Prostate gland (tissue), 2 donors: ENCODE data around the gene FAM117B. TPM values are rescaled to one million over a fixed set of nuclear protein-coding genes. Genes with fewer than 3 reads are reported as not detected.

ENCODE experiments used
- DNase-seq: peaks from one replicate; pipeline ENCODE4 v3.0.0-alpha.2; 2019; ENCODE audit warnings: low spot score
- H3K27ac ChIP-seq, 2 donors: fragments of 200-600 bp; sonication (generic); 2 replicates each; pipeline ENCODE4 v1.5.1; 2017 to 2019
- H3K27me3 ChIP-seq: fragments of 200-600 bp; sonication (generic); replicated peaks from 2 replicates; pipeline ENCODE4 v1.5.1; 2019; ENCODE audit not compliant: insufficient read depth
- H3K36me3 ChIP-seq, 2 donors: fragments of 200-600 bp; sonication (generic); 1 replicate in 1 of 2; 2 replicates in 1 of 2; pipeline versions ENCODE4 v1.5.1 to v1.8.1; 2017 to 2019
- H3K4me1 ChIP-seq: fragments of 200-600 bp; sonication (generic); replicated peaks from 2 replicates; pipeline ENCODE4 v1.5.1; 2019
- H3K4me3 ChIP-seq, 2 donors: fragments of 200-600 bp; sonication (generic); 2 replicates each; pipeline ENCODE4 v1.5.1; 2017 to 2019
- H3K9me3 ChIP-seq: fragments of 200-600 bp; sonication (generic); 2 replicates; pipeline ENCODE4 v1.5.1; 2017
- POLR2A ChIP-seq: fragments of 450-650 bp; IDR thresholded peaks from one replicate; pipeline ENCODE4 v1.6.1; 2016; ENCODE audit warnings: antibody characterized with exemption, mild to moderate bottlenecking
- POLR2AphosphoS5 ChIP-seq: sonication (generic); formaldehyde crosslinking; IDR thresholded peaks from one replicate; pipeline ENCODE4 v1.6.1; 2017; ENCODE audit warnings: antibody characterized with exemption
- WGBS: methylation state at CpG from one replicate; pipeline ENCODE4 v1.1.5; 2018; 5-methylcytosine and 5-hydroxymethylcytosine counted together
- intact Hi-C: fragments of 100-400 bp; cut with DNase I; formaldehyde crosslinking; loops from one replicate; pipeline ENCODE4 v1.14.2; 2022
- total RNA-seq, 2 donors: library from RNA; depleted of rRNA; stranded (reverse); fragments of >200 nt; gene quantifications; one replicate each; pipeline ENCODE4 v1.1.0, GENCODE V29; 2016
- TF ChIP-seq, protein P1 (sequence below), 4 experiments: fragments of 200-600 bp in 2 of 4; fragments of 450-650 bp in 2 of 4; sonication (generic) in 2 of 4; IDR thresholded peaks; 1 replicate in 3 of 4; 2 replicates in 1 of 4; pipeline ENCODE4 v1.5.1; 2016 to 2019; ENCODE audit warnings: antibody characterized with exemption in 4 of 4, mild to moderate bottlenecking in 2 of 4, moderate library complexity in 2 of 4

The FAM117B gene
- total RNA-seq, 2 donors from 2014 or later, result 27.5 to 30.5 TPM

DNA sequence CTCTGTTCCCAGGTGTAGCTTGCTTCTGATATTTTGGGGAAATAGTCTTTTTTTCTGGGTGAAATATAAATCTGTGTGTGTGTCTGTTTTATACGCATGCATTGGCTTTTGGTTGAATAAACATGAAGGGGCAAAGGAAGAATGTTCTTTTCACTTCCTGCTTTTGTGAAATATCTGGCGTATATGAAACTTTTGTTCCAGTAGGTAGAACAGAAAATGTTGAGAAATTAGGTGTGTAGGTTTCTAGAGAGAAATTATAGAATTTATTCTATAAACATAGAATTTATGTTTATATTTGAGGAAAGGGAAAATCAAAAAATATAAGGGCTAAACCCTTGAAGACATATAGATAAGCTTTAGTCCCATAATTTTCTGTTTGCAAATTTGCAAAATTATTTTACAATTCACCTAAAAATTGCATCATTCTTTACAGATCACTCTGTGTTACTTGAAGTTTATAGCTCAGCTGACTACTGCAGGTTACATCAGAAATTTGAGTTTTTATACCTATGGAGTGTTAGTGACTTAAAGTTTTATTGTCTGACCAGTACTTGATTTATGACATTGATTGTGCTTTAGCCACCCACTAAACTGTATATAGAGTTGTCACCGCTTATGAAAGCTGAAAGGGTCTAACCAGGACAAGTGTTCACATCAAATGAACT, 116.1 kb downstream of the FAM117B start:
- TF ChIP-seq POLR2A, result no peak
- TF ChIP-seq, protein P1, sequence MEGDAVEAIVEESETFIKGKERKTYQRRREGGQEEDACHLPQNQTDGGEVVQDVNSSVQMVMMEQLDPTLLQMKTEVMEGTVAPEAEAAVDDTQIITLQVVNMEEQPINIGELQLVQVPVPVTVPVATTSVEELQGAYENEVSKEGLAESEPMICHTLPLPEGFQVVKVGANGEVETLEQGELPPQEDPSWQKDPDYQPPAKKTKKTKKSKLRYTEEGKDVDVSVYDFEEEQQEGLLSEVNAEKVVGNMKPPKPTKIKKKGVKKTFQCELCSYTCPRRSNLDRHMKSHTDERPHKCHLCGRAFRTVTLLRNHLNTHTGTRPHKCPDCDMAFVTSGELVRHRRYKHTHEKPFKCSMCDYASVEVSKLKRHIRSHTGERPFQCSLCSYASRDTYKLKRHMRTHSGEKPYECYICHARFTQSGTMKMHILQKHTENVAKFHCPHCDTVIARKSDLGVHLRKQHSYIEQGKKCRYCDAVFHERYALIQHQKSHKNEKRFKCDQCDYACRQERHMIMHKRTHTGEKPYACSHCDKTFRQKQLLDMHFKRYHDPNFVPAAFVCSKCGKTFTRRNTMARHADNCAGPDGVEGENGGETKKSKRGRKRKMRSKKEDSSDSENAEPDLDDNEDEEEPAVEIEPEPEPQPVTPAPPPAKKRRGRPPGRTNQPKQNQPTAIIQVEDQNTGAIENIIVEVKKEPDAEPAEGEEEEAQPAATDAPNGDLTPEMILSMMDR (IDR thresholded peaks at IDR 0.05), result no peak
- TF ChIP-seq POLR2AphosphoS5, result no peak
- no peak overlapping the region for H3K27ac ChIP-seq
- no peaks in the 10 kb centered on the region for H3K27me3 ChIP-seq
- intact Hi-C loops, result no loop called here
- DNase-seq, result no peak
- H3K36me3 ChIP-seq, result no peaks in the 10 kb centered on the region
- no peaks in the 10 kb centered on the region for H3K4me1 ChIP-seq
- no peak overlapping the region for H3K4me3 ChIP-seq
- no peaks in the 10 kb centered on the region for H3K9me3 ChIP-seq
- 78% methylated on average over 3 of the region's 3 CpGs for WGBS

DNA sequence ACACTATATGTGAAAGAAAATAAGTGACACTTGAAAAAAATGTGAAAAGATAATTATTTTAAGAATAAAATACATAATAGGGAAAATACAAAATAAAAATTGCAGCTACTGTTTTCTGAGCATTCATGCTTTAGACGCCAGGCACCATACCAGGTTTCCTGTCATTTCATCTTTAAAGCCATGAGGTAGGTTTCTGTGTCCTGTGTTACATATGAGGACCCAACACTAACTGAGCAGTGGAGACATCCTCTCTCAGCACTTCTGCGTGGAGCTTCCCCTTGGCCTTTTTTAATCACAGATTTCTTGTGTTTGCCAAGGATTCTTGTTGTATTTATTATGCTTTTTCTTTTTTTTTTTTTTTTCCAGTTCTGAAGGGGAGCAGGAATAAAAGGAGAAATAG, 117.3 kb downstream of the FAM117B start:
- TF ChIP-seq, protein P1 (IDR thresholded peaks at IDR 0.05), result no peak
- TF ChIP-seq POLR2A (no peak), POLR2AphosphoS5 (no peak)
- no peaks in the 10 kb centered on the region for H3K27me3 ChIP-seq

DNA sequence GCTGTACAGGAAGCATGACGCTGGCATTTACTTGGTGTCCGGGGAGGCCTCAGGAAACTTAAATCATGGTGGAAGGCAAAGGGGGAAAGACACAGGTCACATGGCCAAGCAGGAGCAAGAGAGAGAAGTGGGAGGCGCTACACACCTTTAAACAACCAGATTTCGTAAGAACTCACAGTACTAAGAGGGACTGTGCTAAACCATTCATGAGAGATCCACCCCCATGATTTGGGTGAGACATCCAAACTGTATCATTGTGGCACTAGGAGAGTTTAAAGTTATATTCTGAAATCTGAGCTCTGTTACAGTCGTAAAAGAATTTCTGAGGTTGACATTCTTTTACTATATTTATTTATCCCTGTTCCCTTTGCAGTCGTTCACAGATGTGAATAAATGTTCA, 120.2 kb downstream of the FAM117B start:
- DNase-seq, result no peak
- no peaks in the 10 kb centered on the region for H3K27me3 ChIP-seq
- intact Hi-C loops, result no loop called here
- TF ChIP-seq, protein P1 (IDR thresholded peaks at IDR 0.05), result no peak
- TF ChIP-seq POLR2A, result no peak
- TF ChIP-seq POLR2AphosphoS5, result peak; percentile 19
- 64% methylated on average over 6 of the region's 6 CpGs for WGBS
- no peaks in the 10 kb centered on the region for H3K9me3 ChIP-seq
- no peak overlapping the region for H3K4me3 ChIP-seq
- no peak overlapping the region for H3K27ac ChIP-seq
- H3K4me1 ChIP-seq, result peaks cover 2% of the 10 kb centered on the region
- H3K36me3 ChIP-seq, result no peaks in the 10 kb centered on the region

More for the DNA sequence above, 117.3 kb downstream of the FAM117B start:
- no peak for DNase-seq
- Histone ChIP-seq H3K4me3 (no peak overlapping the region), H3K36me3 (no peaks in the 10 kb centered on the region), H3K9me3 (no peaks in the 10 kb centered on the region), H3K27ac (no peak overlapping the region), H3K4me1 (no peaks in the 10 kb centered on the region)
- WGBS, result 78% methylated on average over 2 of the region's 2 CpGs
- intact Hi-C loops, result no loop called here

DNA sequence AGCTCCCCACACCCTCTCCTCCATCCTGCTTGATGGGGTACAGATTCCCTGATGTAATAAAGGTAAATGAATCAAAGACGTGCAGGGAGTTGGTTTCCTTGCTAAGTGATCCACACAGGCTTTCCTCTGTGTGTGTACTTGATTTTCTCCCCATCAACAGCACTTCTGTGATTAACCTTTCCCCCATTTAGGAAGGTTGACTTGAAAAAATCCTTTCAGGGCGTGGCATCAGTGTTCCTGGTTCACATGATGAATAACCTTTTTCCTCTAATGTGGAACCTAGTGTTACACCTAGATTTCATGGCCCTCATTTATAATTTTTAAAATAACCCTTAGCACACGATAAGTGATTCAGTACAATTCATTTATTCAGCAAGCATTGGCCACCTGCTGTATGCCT, 121.8 kb downstream of the FAM117B start:
- intact Hi-C loops, result no loop called here
- no peak for TF ChIP-seq POLR2A
- TF ChIP-seq, protein P1 (IDR thresholded peaks at IDR 0.05), result no peak
- TF ChIP-seq POLR2AphosphoS5, result no peak
- no peak for DNase-seq
- H3K27ac ChIP-seq, result peak overlapping the region in 1 of 2 donors; percentile 31
- H3K4me3 ChIP-seq, result no peak overlapping the region
- H3K4me1 ChIP-seq, result peaks cover 2% of the 10 kb centered on the region
- H3K36me3 ChIP-seq, result no peaks in the 10 kb centered on the region
- H3K9me3 ChIP-seq, result no peaks in the 10 kb centered on the region
- H3K27me3 ChIP-seq, result no peaks in the 10 kb centered on the region
- WGBS, result 97% methylated on average over 3 of the region's 3 CpGs

DNA sequence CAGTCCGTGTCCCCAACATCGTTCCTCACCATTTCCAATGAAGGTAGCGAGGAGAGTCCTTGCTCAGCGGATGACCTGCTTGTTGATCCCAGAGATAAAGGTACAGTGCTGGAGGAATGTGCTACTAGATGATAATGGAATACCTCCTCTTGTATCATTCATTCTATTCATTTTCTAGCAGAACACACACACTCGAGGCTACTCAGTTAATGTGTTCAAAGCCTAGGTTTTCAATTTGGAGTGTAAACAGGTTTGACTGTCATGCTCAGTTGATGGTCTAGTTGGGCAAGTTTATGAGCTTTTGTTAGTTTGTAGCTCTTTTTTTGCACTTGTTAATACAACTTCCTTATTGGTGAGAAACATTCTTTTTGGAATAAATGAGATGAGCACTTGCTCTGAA, 122.6 kb downstream of the FAM117B start:
- H3K4me3 ChIP-seq, result no peak overlapping the region
- WGBS, result 75% methylated on average over 5 of the region's 5 CpGs
- intact Hi-C loops, result no loop called here
- peak overlapping the region in 1 of 2 donors; percentile 31 for H3K27ac ChIP-seq
- no peaks in the 10 kb centered on the region for H3K27me3 ChIP-seq
- DNase-seq, result no peak
- H3K9me3 ChIP-seq, result no peaks in the 10 kb centered on the region
- peaks cover 2% of the 10 kb centered on the region for H3K4me1 ChIP-seq
- no peaks in the 10 kb centered on the region for H3K36me3 ChIP-seq
- TF ChIP-seq POLR2A (no peak), POLR2AphosphoS5 (peak; percentile 22)
- TF ChIP-seq, protein P1 (IDR thresholded peaks at IDR 0.05), result no peak
